HG03469 (cell line): ENCODE measurements around the gene FOXP2.
A peak's percentile ranks its signal among the peaks of the same experiment; 100 is the strongest.

Experiments
- ATAC-seq: cut with Tn5 transposase; IDR thresholded peaks from one replicate; pipeline ENCODE4 v1.9.1; 2021; ENCODE audit warnings: mild to moderate bottlenecking, moderate library complexity, moderate number of reproducible peaks; ENCODE audit not compliant: unreplicated experiment

The FOXP2 gene

GRCh38 chr7:114649689-114650088 is 235.1 kb downstream of the FOXP2 start:
- ATAC-seq: no peak

GRCh38 chr7:114650491-114650890 is 235.9 kb downstream of the FOXP2 start:
- ATAC-seq: no peak

DNA sequence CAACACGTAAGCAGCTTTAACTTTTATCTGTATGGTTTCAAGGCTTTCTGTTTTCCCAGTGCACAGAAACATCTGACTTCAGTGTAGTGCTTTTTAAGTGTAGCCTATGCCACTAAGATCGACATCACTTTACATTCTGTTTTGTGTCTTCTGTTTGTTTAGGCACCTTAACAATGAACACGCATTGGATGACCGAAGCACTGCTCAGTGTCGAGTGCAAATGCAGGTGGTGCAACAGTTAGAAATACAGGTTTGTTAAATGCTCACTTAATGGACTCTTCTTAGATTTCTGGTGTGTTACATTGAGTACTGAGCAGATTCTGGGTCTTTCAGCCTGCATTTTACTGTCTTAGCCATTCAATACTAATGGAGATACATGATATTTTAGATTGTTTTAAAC is 237.4 kb downstream of the FOXP2 start:
- ATAC-seq: no peak

GRCh38 chr7:114653364-114654088 is 238.9 kb downstream of the FOXP2 start:
- no peak for ATAC-seq

DNA sequence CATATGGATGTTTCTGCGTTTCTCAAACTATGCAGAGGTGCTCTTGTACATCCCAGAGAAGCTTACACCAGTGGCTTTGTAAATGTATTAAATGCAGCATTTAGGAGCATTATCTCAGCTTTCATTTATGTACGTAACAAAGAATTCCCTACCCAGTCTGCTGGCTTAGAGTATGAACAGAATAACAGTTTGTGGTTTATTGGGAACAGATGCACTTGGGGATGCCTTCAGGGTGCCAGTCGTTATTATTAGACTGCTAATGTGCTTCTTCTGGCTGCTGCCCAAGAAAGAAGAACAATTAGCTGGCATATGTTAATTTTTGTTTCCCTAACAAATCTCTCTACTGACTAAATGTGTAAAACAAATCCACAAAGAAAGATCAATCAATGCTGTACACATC is 241.9 kb downstream of the FOXP2 start:
- no peak for ATAC-seq

DNA sequence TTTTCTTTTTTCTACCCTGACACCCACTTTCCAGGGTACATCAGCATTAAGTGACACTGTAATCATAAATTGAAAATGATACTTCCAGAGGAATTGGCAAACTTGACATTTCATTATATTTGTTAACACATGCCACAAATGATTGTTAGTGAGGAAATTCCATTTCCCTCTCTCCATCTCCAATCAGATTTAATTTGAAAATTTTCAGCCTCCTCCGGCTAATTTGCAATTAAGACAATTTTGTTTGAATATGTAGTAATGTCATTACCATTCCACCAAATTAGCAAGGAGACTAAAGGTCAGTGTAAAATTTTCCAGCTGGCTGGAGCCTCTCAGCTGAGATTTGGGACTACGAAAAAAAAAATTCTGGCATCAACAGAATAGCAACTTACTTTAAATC is 242.7 kb downstream of the FOXP2 start:
- no peak for ATAC-seq

DNA sequence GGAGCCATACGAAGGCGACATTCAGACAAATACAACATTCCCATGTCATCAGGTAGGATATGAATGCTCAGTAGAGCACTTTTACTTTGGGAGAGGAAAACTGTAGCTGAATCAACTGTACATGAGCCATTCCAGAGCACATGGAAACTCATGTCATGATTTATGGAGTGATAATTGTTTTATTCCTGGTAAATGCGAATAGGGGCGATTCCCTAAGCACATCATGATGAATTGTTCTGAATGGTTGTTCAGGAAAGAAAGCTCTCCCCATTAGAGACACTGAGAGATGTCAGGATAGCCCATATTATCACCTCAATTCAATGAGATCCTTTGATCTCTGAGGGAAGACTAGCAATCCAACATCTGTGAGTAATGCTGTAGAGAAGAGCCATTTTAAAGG is 243.6 kb downstream of the FOXP2 start:
- ATAC-seq: no peak

DNA sequence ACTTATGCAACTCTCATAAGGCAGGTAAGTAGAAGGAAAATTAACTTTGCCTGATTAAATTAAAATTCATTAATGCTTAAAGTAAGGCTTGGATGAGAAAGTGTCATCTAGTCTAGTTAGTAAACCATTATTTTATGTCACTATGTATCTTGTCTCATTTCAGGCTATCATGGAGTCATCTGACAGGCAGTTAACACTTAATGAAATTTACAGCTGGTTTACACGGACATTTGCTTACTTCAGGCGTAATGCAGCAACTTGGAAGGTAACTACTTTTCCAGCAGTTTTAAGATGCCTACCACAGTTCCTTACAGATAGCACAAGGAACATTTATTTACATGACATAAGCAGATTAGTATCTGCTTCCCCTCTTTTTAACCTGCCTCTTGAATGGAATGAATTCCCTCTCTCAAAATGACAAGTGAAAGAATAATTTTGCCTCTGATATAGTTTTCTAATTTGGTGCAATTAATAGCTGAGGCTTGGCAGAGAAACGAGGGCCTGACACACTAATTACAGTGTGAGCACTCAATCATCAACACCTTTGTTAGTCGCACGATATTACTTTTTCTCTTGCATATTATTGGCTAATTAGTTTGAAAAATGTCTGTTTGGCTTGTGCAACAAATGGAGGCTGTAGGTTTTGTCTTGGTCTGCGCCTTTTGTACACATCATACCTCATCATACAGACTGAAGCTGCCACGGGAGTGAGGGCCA is 245.0 kb downstream of the FOXP2 start:
- no peak for ATAC-seq

GRCh38 chr7:114660126-114660486 is 245.5 kb downstream of the FOXP2 start:
- no peak for ATAC-seq

GRCh38 chr7:114660753-114661152 is 246.1 kb downstream of the FOXP2 start:
- ATAC-seq: no peak

- no peak for ATAC-seq
These were observed 247.5 kb downstream of the FOXP2 start for GRCh38 chr7:114662002-114662677.

DNA sequence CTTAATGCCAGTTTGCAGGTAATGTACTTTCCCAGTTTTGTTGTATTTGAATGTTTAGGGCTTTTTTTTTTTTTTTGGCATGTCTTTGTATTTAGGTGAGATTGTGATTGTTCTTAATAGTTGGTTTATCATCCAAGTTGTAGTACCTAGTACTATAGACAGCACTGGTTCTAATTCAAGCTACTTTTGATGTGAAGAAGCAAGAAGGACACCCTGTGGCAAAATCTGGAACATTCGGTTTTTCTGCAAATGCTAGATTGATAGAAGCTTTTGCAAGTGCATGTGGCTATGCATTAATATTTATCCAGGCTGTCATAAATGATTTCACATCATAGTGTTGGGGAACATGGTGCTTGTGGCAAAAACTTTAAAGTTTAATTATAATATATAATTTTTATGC is 248.9 kb downstream of the FOXP2 start:
- ATAC-seq: peak; percentile 56

DNA sequence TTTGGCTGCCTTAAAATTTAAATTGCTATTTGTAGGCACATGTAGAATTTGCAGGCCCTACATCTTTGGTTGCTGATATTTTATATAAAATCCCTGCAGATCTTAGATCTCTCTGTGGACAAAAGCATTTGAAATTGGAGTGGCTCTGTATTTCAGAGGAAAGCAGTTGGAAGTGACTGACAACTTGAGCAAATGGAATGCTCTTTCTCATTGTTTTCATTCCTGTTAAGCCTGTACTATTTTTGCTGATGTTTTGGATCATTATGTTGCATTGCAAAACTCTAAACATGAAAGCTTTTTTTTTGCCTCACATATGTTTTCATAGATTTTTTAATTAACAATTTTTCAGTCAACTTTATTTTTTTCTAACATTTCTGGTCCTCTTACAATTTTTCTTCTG is 256.1 kb downstream of the FOXP2 start:
- no peak for ATAC-seq

GRCh38 chr7:114671563-114672123 is 257.0 kb downstream of the FOXP2 start:
- no peak for ATAC-seq

- ATAC-seq: no peak
These were observed 263.5 kb downstream of the FOXP2 start for GRCh38 chr7:114678116-114678515.

- no peak for ATAC-seq
These were observed 272.6 kb downstream of the FOXP2 start for GRCh38 chr7:114687238-114687637.

- ATAC-seq: no peak
These were observed 273.9 kb downstream of the FOXP2 start for GRCh38 chr7:114688443-114689055.

DNA sequence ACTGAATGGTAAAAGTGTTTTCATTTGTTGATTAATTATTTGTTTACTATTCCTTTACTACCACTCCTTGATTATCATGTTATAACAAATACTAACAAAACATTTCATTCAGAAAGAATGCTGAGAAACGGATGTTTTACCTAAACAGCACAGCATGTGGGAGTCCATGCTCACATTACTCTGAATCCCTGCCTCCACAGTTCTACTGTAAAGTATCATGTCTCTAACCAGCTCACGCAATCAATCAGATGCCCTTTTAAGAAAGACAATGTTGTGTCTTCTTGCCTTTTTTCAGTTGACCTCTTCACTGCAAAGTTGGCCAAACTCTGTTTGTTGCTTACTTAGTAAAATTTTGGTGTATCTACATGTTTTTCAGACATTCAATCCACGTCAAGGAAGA is 274.8 kb downstream of the FOXP2 start:
- ATAC-seq: no peak

- no peak for ATAC-seq
These were observed 277.0 kb downstream of the FOXP2 start for GRCh38 chr7:114691605-114692004.

GRCh38 chr7:114695182-114695581 is 280.6 kb downstream of the FOXP2 start:
- ATAC-seq: no peak

GRCh38 chr7:114700247-114700928 is 285.8 kb downstream of the FOXP2 start:
- ATAC-seq: no peak
